22Rv1 (cell line): ENCODE measurements around the gene EME1.

Source experiments
- H3K27ac ChIP-seq: fragments of 450-650 bp; 2 replicates; pipeline ENCODE4 v1.5.1; 2017
- CTCF ChIP-seq: fragments of 450-650 bp; IDR thresholded peaks from 2 replicates; pipeline ENCODE4 v1.5.1; 2017; ENCODE audit warnings: mild to moderate bottlenecking
- ZFX ChIP-seq: fragments of 450-650 bp; IDR thresholded peaks from 2 replicates; pipeline ENCODE4 v1.6.1; 2017; ENCODE audit warnings: antibody characterized with exemption, borderline replicate concordance

EME1 gene

GRCh38 chr17:50389534-50389933, 16.5 kb downstream of the EME1 start:
- H3K27ac ChIP-seq, result no peak overlapping the region
- no peak for TF ChIP-seq ZFX
- no peak for TF ChIP-seq CTCF

DNA sequence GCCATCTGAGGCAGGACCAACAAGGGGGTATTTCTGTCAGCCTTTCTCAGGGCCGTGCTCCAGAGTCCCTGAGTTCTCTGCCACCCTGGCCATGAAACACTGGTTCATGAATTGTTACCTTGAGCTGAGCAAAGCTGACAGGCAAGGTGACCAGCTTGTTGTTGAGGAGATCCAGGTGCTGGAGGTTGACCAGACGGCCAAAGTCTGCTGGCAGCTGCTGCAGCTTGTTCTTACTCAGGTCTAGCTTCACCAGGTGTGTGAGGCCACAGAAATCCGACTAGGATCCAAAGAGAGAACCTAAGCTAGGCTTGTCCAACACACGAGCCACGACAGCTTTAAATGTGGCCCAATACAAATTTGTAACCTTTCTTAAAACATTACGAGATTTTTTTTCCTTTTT, 19.6 kb downstream of the EME1 start:
- no peak for TF ChIP-seq ZFX
- TF ChIP-seq CTCF, result no peak
- no peak overlapping the region for H3K27ac ChIP-seq

DNA sequence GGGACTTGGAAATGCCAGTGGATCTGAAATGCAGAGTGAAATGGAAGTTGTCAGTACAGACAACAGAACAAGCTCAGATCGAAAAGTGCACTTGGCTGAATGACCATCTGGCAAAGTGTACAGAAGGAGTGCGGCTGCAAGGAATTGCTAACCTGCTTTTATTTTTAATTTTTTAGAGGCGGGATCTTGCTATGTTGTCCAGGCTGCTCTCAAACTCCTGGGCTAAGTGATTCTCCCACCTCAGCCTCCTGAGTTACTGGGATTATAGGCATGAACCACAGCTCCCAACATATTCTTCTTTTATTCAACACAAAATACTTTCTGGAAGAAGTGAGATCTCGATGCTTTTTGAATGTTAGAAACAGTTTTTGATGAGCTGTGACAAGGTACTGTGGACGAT, 20.7 kb downstream of the EME1 start:
- TF ChIP-seq ZFX, result no peak
- TF ChIP-seq CTCF, result no peak
- H3K27ac ChIP-seq, result no peak overlapping the region

- no peak overlapping the region for H3K27ac ChIP-seq
- TF ChIP-seq CTCF (no peak), ZFX (no peak)
These were observed 21.7 kb downstream of the EME1 start for GRCh38 chr17:50394711-50395110.

GRCh38 chr17:50396261-50397110, 23.5 kb downstream of the EME1 start:
- TF ChIP-seq CTCF, result no peak
- TF ChIP-seq ZFX, result no peak

GRCh38 chr17:50397111-50397918, 24.3 kb downstream of the EME1 start, which contains the start of gene LRRC59:
LRRC59 (minus strand) TSS chr17:50397523; CDS start chr17:50397317, 206 bp downstream.
- H3K27ac ChIP-seq, result peak within 1 kb of the TSS; percentile 79
- TF ChIP-seq ZFX (no peak), CTCF (peak; percentile 96)

More at GRCh38 chr17:50396261-50397110, 23.5 kb downstream of the EME1 start:
- peak overlapping the region; percentile 79 for H3K27ac ChIP-seq
